GM19455 (cell line): Measurements from ENCODE around the gene C11orf68.
"Not testable (repeated sequence)": the region's sequence is repeated elsewhere in the genome, so short reads cannot be mapped to it uniquely, and the experiment has no call there.

Source experiments
- ATAC-seq: cut with Tn5 transposase; IDR thresholded peaks from one replicate; pipeline ENCODE4 v1.9.1; 2021; ENCODE audit not compliant: unreplicated experiment

Gene C11orf68

DNA sequence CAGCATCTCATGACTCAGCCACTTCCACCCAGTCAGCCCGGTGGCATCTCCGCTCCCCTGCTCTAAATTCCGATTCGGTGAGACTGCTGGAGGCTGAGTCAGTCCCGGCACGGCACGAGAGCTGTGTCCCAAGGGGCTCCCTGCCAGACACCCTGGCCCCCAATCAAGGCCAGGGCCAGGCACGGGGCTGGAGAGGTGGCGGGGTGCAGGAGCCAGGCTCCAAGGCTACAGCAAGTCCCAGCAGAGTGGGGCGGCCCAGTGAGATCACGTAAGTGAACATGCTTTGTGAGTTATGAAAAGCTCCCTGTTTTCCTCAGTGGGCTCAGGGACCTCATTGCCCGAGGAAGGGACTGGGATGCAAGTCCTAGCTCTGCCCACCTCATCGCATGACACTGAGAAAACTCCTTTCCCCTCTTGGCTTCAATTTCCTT lies 3.0 kb downstream of the C11orf68 start:
- no peak for ATAC-seq

DNA sequence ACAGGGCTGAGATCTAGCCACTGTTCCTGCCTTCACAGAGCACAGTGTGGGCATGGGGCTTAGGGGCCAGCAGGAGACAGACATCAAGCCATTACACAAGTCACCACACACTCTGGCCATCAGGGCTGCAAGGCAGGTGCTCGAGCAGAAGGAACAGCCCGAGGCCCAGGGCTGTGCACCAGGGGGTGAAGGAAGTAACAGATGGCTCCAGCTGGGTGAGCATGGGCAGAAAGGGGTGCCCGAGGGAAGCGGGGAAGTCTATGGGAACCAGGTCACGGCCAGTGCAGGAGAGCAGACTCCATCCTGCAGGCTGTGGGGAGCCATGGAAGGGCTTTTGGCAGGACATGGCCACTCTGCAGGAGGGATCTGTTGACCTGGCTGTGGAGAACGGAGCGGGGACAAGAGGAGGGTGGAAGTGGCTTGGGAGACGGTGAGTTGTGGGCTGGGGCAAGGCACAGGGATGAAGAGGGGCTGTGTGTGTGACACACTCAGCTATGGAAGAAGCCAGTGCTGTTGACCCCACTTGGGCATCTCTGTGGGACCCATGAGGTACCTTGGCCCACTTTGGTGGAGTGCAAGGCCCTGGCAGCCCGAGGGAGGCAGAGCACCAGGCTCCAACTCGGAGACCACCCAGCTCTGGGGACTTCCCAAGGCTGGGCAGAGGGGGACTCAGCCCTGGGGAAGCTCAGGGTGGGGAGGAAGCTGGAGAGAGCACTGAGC lies 3.6 kb downstream of the C11orf68 start:
- ATAC-seq: no peak

DNA sequence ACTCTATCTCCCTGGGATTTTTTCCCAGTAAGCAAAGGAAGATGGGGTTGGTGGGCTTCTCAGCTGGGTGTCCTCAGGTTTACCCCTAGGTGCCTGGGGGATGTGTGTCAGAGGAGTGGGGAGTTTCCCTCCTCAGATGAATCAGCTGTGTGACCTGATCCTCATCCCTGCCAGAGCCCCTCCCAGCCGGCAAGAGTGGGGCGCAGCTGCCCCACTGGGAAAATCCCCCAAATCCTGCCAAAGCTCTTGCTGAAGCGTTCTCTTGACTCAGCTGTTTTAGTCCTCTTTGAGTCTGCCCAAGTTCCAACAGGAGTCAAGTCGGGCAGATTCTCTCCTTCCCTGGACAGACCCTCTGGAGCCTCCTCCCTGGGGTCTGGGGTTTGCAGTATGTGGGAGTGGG lies 6.0 kb downstream of the C11orf68 start:
- no peak for ATAC-seq

DNA sequence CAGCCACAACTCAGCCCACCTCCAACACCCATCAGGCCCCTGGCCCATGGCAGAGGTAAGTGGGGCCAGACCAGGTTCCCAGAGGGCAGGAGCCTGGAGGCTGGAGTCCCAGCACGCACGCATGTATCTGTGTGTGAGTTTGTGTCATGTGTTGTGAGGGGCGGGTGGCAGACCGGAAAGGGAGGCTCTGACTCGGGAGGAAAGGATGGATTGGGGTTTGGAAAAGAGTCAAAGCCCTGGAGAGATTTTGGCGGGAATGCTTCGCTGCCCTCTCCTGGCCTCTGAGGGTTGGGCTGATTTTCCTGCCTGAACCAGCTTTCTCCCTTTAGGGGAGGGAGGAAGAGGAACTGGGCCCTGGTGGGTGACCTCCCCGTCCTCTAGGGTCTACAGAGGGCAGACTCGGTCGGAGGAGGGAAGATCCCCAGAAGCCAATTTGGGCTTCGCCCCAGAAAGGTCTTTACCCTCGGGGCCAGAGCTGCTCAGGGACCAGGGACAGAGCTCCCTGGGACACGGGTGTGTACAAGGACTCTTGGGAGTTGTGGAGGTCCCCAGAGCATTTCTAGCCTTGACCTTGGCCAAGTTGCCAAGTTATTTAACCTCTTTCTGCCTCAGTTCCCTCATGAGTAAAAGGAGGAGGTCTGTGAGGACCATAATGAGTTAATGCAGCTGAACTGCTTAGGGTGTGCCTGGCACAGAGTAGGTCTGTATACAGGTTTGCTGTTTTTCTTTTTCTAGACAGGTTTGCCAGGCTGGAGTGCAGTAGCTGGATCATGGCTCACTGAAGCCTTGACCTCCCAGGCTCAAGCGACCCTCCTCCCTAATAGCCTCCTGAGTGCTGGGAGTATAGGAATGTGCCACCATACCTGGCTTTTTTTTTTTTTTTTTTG lies 6.9 kb downstream of the C11orf68 start:
- no peak for ATAC-seq

DNA sequence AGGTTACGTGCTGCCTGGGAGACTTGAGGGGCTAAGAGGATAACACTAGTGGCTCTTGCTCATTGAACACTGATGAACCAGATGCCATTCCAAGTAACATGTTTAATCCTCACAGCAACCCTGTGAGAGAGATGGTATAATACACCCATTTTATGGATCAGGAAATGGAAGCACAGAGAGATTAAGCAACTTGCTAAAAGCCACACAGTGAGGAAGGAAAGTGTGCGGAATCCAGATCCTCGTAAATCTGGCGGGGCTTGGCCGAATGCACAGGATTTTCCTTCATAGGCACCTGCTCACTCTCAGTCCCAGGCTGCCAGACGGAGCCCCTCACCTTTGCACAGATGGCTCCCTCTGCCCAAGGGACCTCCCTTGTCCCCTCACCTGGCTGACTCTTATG lies 11.0 kb downstream of the C11orf68 start:
- ATAC-seq: no peak

DNA sequence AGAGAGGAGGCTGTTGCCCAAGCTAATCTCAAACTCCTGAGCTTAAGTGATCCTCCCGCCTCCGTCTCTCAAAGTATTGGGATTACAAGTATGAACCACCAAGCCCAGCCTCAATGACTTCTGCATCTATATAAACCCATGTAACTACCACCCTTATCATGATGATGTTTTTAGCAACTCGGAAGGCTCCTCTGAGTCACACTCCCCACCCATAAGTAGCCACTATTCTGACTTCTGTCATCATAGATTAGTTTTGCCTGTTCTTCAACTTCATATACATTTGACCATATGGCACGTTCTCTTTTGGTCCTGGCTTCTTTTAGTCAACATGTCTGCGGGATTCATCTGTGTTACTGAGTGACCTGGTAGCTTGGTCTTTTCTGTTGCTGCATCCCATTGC lies 12.3 kb downstream of the C11orf68 start:
- no peak for ATAC-seq

DNA sequence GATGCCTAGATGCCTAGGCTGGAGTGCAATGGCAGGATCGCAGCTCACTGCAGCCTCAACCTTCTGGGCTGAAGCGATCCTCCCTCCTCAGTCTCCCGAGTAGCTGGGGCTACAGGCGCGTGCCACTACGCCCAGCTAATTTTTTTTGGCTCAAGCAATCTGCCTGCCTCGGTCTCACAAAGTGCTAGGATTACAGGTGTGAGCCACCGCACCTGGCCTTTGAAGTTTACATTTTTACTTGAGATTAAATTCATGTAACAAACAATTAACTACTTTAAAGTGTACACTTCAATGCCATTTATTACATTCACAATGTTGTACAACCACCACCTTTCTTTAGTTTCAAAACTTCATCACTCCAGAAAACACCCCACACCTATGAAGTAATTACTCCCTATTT lies 15.1 kb downstream of the C11orf68 start:
- no peak for ATAC-seq

DNA sequence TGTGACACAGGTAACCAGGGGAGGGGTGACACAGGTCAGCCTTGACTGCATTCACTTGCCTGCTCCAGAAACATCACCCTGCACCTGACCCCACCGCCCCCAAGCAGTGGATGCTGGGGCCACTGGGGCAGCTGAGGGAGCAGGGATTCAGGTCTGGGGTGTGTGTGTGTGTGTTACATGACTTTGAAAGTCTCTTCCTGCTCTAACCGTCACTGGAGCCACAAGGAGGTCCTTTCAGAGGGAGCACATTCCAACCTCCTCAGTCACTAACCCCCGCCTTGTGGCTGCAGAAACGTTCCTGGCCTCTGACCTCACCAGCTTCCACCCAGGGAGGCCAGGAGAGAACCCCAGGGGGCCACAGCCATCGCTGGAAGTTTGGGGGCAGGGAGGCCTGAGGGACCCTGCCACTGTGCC lies 15.8 kb downstream of the C11orf68 start:
- no peak for ATAC-seq

DNA sequence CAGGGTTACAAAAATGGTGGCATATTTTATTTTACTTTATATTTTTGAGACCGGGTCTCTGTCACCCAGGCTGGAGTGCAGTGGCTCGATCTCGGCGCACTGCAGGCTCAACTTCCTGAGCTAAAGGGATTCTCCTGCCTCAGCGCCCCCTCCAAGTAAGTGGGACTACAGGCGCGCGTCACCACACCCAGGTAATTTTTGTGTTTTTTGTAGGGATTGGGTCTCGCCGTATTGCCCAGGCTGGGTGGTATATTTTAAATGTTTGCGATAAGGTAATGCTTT lies 18.0 kb downstream of the C11orf68 start:
- no peak for ATAC-seq

DNA sequence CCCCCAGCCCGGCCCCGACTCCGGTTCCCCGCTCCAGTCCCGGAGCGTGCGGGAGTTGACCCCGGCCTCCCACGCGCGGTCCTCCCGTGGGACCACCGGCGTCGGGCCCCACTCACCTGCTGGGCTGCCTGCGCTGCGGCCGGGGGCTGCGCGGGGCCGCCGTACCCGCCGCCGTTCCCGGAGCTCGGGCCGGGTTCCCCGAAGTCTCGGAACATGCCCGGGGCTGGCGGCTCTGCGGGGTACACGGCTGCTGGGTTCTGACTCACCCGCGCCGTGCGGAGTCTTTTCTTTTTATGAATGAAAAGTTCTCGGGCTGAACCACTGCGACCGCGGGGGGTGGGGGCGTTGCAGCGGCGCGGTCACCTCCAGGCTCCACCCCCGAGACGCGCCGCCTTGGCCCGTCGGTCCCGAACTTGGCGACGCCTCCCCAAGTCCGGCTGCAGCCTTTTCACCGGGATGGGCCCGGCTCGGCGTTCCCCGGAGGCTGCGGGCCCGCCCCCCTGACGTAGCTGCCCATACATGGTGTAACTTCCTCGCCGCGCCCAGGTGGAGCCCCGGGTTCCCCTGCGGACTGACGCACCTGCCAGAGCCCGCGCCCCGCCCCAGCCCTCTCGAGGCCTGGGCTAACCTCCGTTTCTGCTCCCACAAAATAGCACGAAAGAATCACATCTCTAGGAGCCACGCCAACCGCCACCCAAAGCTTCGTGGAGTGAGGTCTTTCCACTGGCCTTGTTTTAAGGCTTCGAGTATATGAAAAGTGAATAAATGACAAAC lies 18.6 kb downstream of the C11orf68 start, which contains the start of gene FOSL1:
TSS of gene FOSL1 (minus strand) at position 264 of the 774 bp plus-strand sequence. CDS start at position 215, 49 bp downstream.
- peak; percentile 72 for ATAC-seq

DNA sequence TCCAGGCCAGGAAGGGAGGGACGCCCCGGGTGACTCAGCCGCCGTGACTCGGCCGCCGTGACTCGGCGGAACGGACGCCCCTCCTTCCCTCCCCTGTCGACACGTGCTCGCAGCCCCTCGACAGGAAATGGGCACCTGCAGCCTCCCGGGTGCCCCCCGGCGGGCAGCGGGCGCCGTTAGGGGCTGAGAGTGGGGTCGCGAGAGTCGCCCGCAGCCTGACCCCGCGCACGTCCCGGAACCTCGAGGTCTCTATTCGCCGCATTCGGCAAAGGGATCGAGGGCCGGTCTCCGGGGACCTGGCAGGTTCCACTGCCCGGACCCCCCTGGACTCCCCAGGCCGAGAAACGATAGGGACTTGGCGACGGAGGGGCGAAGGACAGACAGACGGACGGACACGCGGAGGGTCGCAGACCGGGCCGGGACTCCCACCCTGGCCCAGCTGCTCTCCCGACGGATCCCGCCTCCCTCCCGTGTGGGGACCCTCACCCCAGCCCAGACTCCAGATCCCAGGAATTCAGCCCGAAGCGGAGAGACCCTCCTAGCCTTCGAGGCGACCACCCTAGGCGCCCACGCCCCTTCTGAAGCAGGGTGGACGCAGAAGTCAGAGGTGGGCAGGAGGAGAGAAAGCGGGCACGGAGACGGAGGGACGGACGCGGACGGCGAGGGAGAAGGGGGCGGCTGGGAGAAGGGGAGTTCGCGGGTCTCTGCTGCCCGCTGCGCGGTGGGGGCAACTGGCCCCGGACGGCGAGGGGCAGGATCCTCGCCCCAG lies 19.3 kb downstream of the C11orf68 start:
- no peak for ATAC-seq

DNA sequence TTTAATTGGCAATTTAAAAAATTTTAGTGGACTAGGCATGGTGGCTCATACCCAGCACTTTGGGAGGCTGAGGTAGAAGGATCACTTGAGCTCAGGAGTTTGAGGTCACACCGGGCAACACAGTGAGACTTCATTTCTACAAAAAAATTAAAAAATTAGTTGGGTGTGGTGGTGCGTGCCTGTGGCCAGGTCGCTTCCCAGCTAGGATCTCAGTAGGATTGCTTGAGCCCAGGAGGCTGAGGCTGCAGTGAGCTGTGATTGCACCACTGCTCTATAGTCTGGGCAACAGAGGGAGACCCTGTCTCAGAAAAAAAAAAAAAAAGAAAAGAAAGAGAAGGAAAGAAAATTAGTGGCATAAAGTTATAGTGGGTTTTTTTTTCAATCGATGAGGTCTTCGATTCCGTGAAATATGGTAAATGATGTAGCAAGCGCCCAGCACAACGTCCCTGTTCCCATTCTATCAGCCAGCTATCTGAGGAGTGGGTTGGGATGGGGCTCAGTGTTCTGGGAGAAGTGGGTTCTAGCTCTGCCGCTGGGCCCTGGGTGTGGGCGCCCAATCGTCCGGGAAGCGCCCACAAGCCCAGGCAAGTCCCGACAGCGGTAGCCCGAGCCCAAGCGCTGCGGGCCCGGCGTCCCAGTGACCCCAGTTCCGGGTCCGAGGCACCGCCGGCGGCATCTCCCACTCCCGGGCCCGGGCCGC lies 20.1 kb downstream of the C11orf68 start:
- no peak for ATAC-seq

DNA sequence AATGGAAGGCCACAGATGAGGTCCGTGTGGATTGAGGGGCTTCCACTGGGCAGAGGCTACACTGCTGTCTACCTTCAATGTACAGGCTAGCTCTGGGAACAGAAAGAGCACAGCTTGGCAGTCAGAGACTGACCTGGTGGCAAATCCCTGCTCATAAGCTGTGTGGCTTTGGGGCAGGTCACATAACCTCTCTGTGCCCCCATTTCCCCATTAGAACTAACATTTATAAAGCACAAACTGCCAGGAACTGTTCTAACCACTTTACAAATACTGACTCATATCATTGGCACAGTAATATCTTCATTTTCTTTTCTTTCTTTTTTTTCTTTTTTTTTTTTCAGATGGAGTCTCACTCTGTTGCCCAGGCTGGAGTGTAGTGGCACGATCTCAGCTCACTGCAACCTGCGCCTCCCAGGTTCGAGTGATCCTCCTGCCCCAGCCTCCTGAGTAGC lies 21.8 kb downstream of the C11orf68 start:
- no peak for ATAC-seq

DNA sequence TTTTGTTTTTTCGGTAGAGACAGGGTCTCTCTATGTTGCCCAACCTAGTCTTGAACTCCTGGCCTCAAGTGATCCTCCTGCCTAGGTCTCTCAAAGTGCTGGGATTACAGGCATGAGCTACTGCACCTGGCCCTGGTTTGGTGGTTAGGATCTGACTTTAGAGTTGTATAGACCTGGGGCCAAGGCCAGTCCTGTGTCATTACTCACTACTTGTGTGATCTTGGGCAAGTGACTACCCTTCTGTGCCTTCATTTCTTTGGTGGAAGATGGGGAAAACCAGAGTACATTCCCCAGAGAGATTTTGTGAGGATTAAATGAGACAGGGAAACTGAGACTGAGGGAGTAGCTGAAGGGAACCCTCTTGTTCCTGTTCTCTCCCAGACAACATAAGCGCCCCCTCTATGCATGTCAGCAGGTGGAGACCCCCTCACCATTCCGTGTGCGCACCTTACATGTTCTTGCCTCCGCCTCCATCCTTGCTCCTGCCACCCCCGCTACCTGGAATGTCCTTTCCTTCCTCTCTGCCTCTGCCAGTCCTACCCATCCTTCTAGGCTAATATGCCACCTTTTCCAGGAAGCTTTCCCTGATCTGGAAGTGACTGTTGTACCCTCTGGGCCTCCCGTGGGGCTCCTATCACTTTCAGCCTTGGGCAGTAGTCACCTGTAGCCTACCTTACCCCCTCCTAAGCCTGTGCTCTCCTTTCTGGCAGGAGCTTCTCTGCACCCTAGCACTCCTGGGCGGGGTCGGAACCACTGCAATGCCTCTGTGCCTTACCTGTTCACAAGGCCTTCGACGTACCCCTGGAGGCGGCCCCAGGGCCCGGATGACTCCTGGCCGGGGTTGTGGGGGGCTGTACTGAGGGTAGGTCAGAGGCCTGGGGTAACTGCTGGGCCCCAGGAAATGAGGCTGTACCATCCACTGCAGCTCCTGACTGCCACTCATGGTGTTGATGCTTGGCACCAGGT lies 22.5 kb downstream of the C11orf68 start:
- ATAC-seq: no peak

DNA sequence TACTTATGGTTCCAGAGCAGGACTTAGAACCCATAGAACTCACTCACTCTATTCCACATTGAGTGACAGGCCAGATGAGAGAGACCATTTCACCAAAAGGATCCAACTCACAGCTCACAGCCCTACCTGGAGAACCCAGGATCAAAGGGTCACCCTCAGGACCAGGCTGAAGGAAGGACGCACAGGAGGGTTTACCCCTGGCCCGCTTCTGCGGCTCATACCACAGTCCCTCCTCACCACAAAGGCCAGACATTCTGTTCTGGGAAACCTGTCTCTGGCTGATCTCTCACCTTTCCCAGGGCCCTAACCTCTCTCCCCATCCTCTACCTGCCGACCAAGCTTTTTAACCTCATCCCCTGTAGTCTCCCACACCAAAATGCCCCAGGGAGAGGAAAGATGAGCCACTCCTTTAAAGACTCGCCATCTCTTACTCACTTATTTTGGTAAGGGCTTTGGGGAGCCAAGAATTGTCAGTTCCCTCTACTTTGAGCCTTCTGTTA lies 23.3 kb downstream of the C11orf68 start:
- ATAC-seq: no peak

DNA sequence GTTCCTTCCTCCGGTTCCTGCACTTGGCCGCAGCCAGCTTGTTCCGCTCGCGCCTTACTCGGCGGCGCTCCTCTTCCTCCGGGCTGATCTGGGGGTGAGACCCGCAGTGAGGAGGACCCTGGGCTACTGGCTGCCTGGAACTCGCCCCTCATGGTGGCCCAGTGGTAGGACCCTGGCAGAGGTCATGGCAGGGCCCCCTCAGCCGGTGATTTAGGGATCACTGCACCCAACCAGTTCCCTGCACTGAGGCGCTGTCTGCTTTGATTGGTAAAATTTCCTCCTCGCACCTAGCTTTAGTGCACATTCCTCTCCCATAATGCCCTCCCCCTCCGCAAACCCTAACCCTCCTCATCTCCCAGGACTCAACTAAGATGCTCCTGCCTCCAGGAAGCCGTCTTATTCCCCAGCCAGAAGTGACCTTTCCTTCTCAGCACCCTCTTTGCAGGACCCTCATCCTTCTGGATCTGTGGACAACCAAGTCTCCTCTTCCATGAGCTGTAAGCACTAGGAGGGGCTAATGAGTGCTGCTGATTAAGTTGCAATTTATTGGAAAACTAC lies 24.7 kb downstream of the C11orf68 start:
- no peak for ATAC-seq

DNA sequence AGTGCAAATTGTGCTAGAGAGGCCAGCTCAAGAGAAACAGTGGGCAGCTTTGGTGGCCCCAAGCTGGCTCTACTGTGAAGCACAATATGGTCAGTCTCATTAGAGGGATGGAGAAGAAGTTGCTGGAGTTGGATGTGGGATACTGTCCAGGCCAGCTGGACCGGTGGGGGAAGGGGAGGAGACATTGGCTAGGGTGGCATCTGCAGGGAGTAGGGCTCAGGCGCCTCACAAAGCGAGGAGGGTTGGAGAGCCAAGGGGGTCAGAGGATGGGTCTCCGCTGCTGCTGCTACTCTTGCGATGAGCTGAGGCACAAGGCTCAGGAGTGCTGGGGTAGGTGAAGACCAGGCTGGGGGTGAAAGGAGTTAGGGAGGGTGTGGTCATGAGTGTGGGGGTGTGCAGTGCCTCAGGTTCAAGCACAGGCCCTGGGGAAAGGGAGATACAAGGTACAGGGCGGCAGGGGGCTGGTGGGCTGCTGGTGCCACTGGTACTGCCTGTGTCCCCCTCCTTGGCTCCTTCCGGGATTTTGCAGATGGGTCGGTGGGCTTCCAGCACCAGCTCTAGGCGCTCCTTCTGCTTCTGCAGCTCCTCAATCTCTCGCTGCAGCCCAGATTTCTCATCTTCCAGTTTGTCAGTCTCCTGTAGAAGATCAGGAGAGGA lies 26.1 kb downstream of the C11orf68 start:
- no peak for ATAC-seq

DNA sequence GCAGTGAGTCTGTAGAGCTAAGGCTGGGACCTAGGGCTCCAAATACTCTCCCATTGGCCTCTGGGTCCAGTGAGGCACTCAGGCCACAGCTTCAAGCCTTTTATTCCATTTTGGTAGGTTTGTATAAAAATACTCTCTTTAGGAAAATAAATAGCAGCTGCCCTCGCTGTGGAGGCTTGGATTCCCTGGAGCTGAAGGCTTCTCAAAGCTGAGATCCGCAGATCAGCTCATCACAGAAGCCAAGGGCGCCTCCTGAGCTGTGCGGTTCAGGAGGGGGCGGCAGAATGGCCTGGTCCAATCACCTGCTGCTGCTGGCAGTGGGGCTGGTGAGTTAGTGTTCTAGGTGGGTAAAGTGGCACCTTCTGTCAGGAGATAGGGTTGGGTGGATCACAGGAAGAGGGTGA lies 26.7 kb downstream of the C11orf68 start:
- ATAC-seq: not testable (repeated sequence)
